GM19351 (cell line): Measurements from ENCODE around the gene RELCH.

Source experiments
- ATAC-seq: cut with Tn5 transposase; IDR thresholded peaks from one replicate; pipeline ENCODE4 v1.9.1; 2021; ENCODE audit warnings: mild to moderate bottlenecking, moderate library complexity; ENCODE audit not compliant: unreplicated experiment

RELCH gene

GRCh38 chr18:62250475-62250874 is 63.4 kb downstream of the RELCH start:
- ATAC-seq, result no peak

GRCh38 chr18:62258093-62258492 is 71.0 kb downstream of the RELCH start:
- ATAC-seq, result no peak

GRCh38 chr18:62258616-62259015 is 71.6 kb downstream of the RELCH start:
- no peak for ATAC-seq

GRCh38 chr18:62262061-62262460 is 75.0 kb downstream of the RELCH start:
- ATAC-seq, result no peak

GRCh38 chr18:62264984-62265383 is 77.9 kb downstream of the RELCH start:
- no peak for ATAC-seq

GRCh38 chr18:62277045-62277444 is 90.0 kb downstream of the RELCH start:
- ATAC-seq, result no peak

GRCh38 chr18:62279561-62279960 is 92.5 kb downstream of the RELCH start:
- no peak for ATAC-seq

GRCh38 chr18:62280058-62280457 is 93.0 kb downstream of the RELCH start:
- ATAC-seq, result no peak

GRCh38 chr18:62280786-62281185 is 93.7 kb downstream of the RELCH start:
- no peak for ATAC-seq

GRCh38 chr18:62281684-62282083 is 94.6 kb downstream of the RELCH start:
- no peak for ATAC-seq

GRCh38 chr18:62282188-62282629 is 95.2 kb downstream of the RELCH start:
- no peak for ATAC-seq

GRCh38 chr18:62284637-62285036 is 97.6 kb downstream of the RELCH start:
- ATAC-seq, result no peak

- ATAC-seq, result no peak
Observed at GRCh38 chr18:62285281-62285680, 98.2 kb downstream of the RELCH start.

- ATAC-seq, result peak; percentile 46
Observed at GRCh38 chr18:62287781-62288664, 101.0 kb downstream of the RELCH start.

GRCh38 chr18:62288665-62289008 is 101.6 kb downstream of the RELCH start:
- ATAC-seq, result peak; percentile 76

GRCh38 chr18:62289047-62289446 is 102.0 kb downstream of the RELCH start:
- peak; percentile 58 for ATAC-seq

- no peak for ATAC-seq
Observed at GRCh38 chr18:62294073-62294472, 107.0 kb downstream of the RELCH start.

GRCh38 chr18:62300359-62300963 is 113.4 kb downstream of the RELCH start:
- ATAC-seq, result no peak

GRCh38 chr18:62301322-62301721 is 114.3 kb downstream of the RELCH start:
- no peak for ATAC-seq

- no peak for ATAC-seq
Observed at GRCh38 chr18:62312851-62313250, 125.8 kb downstream of the RELCH start.

- ATAC-seq, result no peak
Observed at GRCh38 chr18:62318228-62319180, 131.4 kb downstream of the RELCH start.
